HG03280 (cell line): ENCODE results near the gene DNAJC2.
"Not testable (repeated sequence)": the region's sequence is repeated elsewhere in the genome, so short reads cannot be mapped to it uniquely, and the experiment has no call there.

Experiments used
- ATAC-seq: cut with Tn5 transposase; IDR thresholded peaks from one replicate; pipeline ENCODE4 v1.9.1; 2021; ENCODE audit warnings: mild to moderate bottlenecking, moderate library complexity; ENCODE audit not compliant: unreplicated experiment

Gene DNAJC2

DNA sequence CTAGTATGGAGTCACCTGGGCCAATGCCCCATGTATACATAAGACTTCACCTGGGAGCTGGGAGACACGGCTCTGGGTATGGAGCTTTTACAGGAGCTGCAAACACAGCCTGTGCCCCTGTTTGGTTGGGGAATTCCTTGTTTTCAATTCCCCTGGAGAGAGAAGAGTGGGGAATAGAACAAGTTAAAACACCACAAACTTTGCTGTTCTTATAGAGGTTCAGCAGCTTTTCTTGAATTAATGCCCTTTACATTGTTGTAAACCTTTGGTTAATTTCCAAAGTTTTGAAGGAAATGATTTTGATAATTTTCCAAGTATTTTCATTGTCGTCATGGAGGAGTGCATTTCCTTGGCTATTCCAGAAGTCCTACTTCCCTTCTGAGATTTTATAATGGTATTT is 66.4 kb downstream of the DNAJC2 start:
- ATAC-seq: not testable (repeated sequence)

DNA sequence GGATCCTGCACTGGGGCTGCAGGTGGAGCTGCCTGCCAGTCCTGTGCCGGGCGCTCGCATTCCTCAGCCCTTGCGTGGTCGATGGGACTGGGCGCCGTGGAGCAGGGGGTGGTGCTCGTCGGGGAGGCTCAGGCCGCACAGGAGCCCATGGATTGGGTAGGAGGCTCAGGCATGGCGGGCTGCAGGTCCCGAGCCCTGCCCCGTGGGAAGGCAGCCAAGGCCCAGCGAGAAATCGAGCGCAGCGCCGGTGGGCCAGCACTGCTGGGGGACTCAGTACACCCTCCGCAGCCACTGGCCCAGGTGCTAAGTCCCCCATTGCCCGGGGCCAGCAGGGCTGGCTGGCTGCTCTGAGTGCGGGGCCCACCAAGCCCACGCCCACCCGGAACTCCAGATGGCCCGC is 69.7 kb downstream of the DNAJC2 start:
- ATAC-seq: not testable (repeated sequence)

DNA sequence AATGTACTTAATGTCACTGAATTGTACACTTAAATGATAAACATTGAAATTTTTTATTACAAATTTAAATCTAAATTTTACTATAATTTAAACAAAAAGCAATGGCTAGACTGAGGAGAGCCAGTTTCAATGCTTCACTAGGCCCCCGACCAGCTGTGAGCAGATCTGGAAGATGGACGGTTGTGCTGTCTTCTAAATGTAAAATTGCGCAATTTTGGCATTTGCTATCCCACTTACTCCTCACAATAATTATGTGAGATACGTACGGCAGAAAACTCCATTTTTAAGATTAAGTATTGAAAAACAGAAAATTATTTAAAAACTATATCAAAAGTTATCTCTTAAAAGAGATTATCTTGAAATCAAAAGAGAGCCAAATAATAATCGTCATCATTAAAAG is 71.2 kb downstream of the DNAJC2 start:
- ATAC-seq: not testable (repeated sequence)

DNA sequence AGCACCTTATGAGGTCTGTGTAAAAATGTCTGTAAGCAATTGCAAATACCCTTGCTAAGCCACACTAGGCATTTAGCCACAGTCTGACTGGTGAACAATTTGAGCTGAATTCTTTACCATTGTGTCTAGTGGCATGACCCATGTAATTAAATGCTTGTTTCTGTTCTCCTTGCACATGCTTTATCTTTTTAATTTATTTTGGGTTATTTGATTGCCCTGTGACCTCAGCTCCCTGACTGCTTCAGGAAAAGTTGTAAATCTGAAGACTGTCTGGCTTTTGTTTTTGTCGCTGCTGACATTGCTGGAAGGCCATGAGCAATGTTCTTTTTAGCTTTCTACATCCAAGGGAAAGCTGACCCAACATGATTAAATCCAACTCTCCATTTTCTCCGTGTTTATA is 78.3 kb downstream of the DNAJC2 start:
- ATAC-seq: not testable (repeated sequence)

DNA sequence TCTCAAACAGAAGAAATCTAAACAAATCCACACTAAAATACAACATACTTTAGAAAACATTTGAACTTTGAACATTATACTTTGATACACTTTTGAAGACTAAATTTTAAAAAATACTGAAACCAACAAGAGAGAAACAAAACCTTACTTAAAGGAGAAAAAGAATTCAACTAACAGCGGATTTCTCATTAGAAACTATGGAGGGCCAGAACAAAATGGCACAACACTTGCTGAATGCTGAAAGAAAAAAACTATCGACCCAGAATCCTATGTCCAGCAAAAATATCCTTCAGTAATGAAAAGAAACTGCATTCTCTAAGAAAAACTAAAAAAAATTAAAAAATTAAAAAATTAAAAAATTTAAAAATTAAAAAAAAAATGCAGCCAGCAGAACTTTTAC is 80.5 kb downstream of the DNAJC2 start:
- ATAC-seq: not testable (repeated sequence)
